H1 (cell line): ENCODE data around the gene SLC25A28. TPM values are rescaled to one million over a fixed set of nuclear protein-coding genes. Genes with fewer than 3 reads are reported as not detected.

Experiments used
- EP300 ChIP-seq, 2 experiments: IDR thresholded peaks; 1 replicate in 1 of 2; 2 replicates in 1 of 2; pipeline ENCODE4 v1.6.1; 2011 to 2012; ENCODE audit warnings: low read depth in 2 of 2, low read length in 2 of 2, mild to moderate bottlenecking in 2 of 2, borderline replicate concordance in 1 of 2, inconsistent platforms in 1 of 2, moderate library complexity in 1 of 2
- JUND ChIP-seq: IDR thresholded peaks from 2 replicates; pipeline ENCODE4 v1.6.1; 2011; ENCODE audit warnings: mild to moderate bottlenecking, improper control_type of control experiment, low read length
- TAF7 ChIP-seq: optimal IDR thresholded peaks from 2 replicates; pipeline ENCODE3; 2011; ENCODE audit warnings: low read depth, mild to moderate bottlenecking, inconsistent platforms, low read length, moderate library complexity, borderline replicate concordance
- polyA plus RNA-seq, 7 experiments: library from polyadenylated mRNA; depleted of rRNA in 3 of 7; stranded (reverse) in 5 of 7; unstranded in 2 of 7; fragments of >200 nt in 5 of 7; fragments of 200-250 nt in 2 of 7; gene quantifications; 1 replicate in 5 of 7; 2 replicates in 1 of 7; 4 replicates in 1 of 7; pipeline versions ENCODE4 v1.2.1 to v1.2.3, GENCODE V29; 2011 to 2013; ENCODE audit warnings: missing spikeins in 2 of 7, mixed read lengths in 2 of 7
- total RNA-seq: library from RNA; stranded (reverse); fragmentation: NEBNext Ultra II Directional; extraction: Animal tissue kit (Norgen Biotek cat#: 25700); gene quantifications from 2 replicates; pipeline ENCODE4 v1.2.1, GENCODE V29; 2021

Gene SLC25A28
- total and polyA plus RNA-seq, 2 of the 8 experiments (the other 6 are each of a cell fraction or from before 2014, with no cell fraction given) = 17.2 to 18.5 TPM

- TF ChIP-seq TAF7 (no peak), JUND (no peak), EP300 (IDR thresholded peaks at IDR 0.05; ENCODE audit: borderline replicate concordance in 1 of 2, low read depth in 2 of 2, low read length in 2 of 2) (no peak)
- TF ChIP-seq, all 59 proteins: peak for 0
Observed at GRCh38 chr10:99565166-99565565, 55.1 kb downstream of the SLC25A28 start (continued).
